ENCODE results near the gene ITIH4.

ITIH4 gene

GRCh38 chr3:52847726-52848125 is 17.3 kb upstream of the ITIH4 start:
- DNase-seq: no peak

- DNase-seq: no peak
These were observed 16.8 kb upstream of the ITIH4 start for GRCh38 chr3:52847241-52847640.

- no peak for DNase-seq
These were observed 16.0 kb upstream of the ITIH4 start for GRCh38 chr3:52846432-52846965.

- no peak for DNase-seq
These were observed 15.4 kb upstream of the ITIH4 start for GRCh38 chr3:52845691-52846431.

GRCh38 chr3:52845157-52845556 is 14.7 kb upstream of the ITIH4 start:
- no peak for DNase-seq

- DNase-seq: no peak
These were observed 14.0 kb upstream of the ITIH4 start for GRCh38 chr3:52844290-52844975.

- no peak for DNase-seq
These were observed 13.4 kb upstream of the ITIH4 start for GRCh38 chr3:52843881-52844280.

GRCh38 chr3:52843108-52843865 is 12.8 kb upstream of the ITIH4 start:
- no peak for DNase-seq

- peak; percentile 21 for DNase-seq
These were observed 12.0 kb upstream of the ITIH4 start for GRCh38 chr3:52842424-52842823.

GRCh38 chr3:52841981-52842340 is 11.5 kb upstream of the ITIH4 start:
- DNase-seq: no peak

- no peak for DNase-seq
These were observed 10.9 kb upstream of the ITIH4 start for GRCh38 chr3:52841211-52841980.

- DNase-seq: no peak
These were observed 9.5 kb upstream of the ITIH4 start for GRCh38 chr3:52839892-52840545.

GRCh38 chr3:52839268-52839575 is 8.8 kb upstream of the ITIH4 start:
- DNase-seq: no peak

GRCh38 chr3:52838561-52839267 is 8.2 kb upstream of the ITIH4 start:
- no peak for DNase-seq

GRCh38 chr3:52836986-52837385 is 6.5 kb upstream of the ITIH4 start:
- no peak for DNase-seq

GRCh38 chr3:52836471-52836845 is 6.0 kb upstream of the ITIH4 start:
- no peak for DNase-seq

GRCh38 chr3:52835766-52836470 is 5.4 kb upstream of the ITIH4 start:
- no peak for DNase-seq

GRCh38 chr3:52834871-52835501 is 4.5 kb upstream of the ITIH4 start, which contains the start of gene MUSTN1:
TSS of gene MUSTN1 (minus strand) at chr3:52835019. CDS start at chr3:52834948, 71 bp downstream.
- no peak for DNase-seq

- DNase-seq: no peak
These were observed 2.7 kb upstream of the ITIH4 start for GRCh38 chr3:52833202-52833601.

GRCh38 chr3:52831500-52832301 is 1.2 kb upstream of the ITIH4 start:
- peak; percentile 27 for DNase-seq

Measured in NCI-H2029 treated with DMSO at 0.1 percent for 48 hours (cell line).